Stimulated activated CD4-positive, alpha-beta T cell treated with anti-CD3 and anti-CD28 coated beads, Interleukin-2, amount 100 ng/mL, for 4 hours (primary cell): ENCODE measurements around the gene PLEKHF1.
"Not testable (repeated sequence)": the region's sequence is repeated elsewhere in the genome, so short reads cannot be mapped to it uniquely, and the experiment has no call there.

ENCODE experiments used
- DNase-seq: peaks from one replicate; pipeline ENCODE4 v3.0.0-alpha.2; 2020; ENCODE audit warnings: low read depth

The PLEKHF1 gene

GRCh38 chr19:29702161-29702962, 37.1 kb downstream of the PLEKHF1 start:
- DNase-seq: no peak

- no peak for DNase-seq
These were observed 37.7 kb downstream of the PLEKHF1 start for GRCh38 chr19:29702963-29703320.

DNA sequence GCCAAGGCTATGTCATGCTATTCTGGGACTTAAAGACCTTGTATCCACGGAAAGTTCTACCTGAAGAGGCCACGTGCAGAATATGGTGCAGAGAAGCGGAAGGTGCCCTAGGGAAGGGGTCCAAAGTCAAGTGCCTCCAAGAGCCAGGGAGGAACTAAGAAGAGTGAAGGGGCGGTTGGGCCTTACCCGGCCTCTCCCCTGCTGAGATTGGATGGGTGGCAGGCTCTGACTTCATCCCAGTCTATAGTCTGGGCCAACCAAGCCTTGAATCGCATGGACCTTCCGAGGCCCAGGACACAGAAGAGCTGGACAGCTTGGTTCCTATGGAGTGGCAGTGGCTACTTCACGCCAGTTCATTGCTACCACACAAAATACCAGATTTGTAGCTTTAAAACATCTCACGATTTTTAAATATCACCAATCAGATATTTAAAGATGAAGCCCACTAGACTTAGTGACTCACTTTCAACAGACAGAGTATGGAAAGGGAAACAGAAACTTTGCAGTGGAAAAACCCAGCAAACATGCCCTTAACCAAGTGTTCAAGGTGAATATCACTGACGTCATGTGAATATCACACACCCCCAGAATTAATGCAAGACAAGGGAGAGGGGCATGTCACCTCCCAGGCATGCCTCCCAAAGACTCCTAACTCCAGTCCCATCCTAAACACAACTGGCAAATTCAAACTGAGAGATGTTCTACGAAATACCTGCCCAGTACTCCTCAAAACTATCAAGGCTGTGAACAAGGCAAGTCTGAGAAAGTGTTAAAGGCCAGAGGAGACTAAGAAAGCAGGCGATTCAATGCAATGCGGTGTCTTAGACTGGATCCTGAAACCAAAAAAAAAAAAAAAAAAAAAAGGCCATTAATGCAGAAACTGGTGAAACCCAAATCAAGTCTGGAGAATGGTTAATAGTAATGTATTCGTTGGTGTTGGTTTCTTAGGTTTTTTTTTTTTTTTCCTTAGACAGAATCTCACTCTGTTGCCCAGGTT, 39.6 kb downstream of the PLEKHF1 start:
- peak; percentile 30 for DNase-seq

GRCh38 chr19:29705706-29706105, 40.4 kb downstream of the PLEKHF1 start:
- DNase-seq: no peak

DNA sequence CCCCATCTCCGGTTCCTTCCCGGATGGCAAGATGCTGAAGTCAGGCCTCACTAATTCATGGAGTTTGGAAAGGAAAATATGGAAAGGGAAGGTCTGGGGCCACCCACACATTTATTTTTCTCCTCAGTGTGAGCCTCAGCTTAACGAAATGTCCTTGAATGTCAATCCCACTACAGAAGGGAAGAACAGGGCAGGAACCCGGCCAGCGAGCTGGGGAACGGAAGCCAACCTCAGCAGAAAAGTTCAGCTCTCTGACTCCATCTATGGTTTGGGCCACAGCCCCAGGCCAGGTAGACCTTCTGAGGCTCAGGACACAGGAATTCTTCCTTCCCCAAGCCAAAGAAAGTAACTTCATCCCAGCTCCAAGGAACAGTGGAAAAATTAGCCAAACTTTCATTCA, 41.4 kb downstream of the PLEKHF1 start:
- DNase-seq: no peak

DNA sequence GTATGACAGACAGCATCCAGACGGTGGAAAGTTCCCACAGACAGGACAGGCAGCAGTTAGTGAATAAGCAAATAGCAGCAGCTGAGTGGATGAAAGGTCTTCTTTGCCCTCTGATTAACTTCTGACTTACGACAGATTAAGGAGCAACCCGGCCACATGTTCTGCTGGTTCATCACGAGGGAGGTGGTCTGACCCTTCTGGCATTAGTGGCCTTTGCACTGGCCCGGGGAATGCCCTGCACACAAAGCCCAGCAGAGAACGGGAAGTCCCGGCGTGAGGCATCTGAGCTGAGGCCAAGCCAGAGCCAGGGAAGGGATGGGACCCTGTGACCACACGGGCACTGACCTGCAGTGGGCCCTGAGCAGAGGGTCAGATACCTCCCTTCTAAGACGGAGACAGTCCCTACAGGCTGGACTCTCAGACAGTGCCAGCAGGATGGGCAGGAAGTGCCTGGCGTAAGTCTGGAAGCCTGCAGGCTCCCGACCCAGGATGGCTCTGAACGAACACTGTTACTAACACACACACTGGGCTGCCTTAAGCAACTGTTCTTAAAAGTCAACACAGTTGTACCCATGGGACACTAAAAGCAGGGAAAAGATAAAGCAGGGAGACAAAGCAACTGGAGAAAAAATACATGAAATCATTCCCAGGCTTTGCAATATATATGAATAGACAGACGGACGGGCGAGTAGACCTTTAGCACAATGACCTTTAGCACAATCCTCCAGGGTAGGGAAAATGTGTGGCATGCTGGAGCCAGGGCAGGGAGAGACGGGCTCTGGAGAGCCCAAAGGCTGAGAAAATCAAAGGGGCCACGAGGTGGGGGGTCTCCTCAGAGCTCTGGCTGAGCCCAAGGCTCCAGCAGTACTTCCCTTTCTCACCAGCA, 43.5 kb downstream of the PLEKHF1 start:
- DNase-seq: no peak

DNA sequence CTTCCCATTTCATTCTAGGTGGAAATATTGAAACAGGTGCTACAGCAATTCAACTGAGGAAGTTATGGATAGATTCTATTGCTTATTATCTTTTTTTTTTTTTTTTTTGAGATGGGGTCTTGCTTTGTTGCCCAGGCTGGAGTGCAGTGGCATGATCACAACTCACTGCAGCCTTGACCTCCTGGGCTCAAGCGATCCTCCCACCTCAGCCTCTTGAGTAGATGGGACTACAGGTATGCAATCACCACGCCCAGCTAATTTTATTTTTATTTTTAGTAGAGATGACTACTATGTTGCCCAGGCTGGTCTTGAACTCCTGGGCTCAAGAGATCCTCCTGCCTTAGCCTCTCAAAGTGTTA, 44.2 kb downstream of the PLEKHF1 start:
- not testable (repeated sequence) for DNase-seq

GRCh38 chr19:29711584-29712132, 46.4 kb downstream of the PLEKHF1 start:
- no peak for DNase-seq

- no peak for DNase-seq
These were observed 47.7 kb downstream of the PLEKHF1 start for GRCh38 chr19:29712744-29713516.

DNA sequence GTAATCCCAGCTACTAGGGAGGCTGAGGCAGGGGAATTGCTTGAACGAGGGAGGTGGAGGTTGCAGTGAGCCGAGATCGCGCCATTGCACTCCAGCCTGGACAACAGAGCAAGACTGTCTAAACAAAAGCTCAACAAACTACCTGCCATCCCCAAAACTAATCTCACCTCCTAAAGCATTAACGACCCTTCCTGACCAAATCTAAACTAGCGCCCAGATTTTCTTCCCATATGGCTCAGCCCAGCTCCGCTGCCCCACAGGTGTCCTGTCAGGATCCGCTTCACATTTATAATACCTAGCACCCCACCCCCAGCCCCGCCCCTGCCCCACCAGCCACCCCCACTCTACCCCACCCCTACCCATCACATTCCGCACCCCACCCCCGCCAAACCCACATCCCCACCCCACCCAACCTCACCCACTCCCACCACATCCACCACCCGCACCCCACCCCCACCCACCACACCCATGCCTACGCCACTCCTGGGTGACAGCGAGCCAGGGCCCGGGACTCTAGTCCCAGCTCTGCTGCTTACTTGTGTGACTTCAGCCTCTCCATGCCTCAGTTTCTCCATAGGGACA, 49.2 kb downstream of the PLEKHF1 start:
- DNase-seq: peak; percentile 47

GRCh38 chr19:29714953-29715700, 49.9 kb downstream of the PLEKHF1 start, which contains the start of gene C19orf12:
C19orf12 (minus strand) TSS chr19:29715261; CDS start chr19:29708413, 6,848 bp downstream.
- peak; percentile 38 for DNase-seq

DNA sequence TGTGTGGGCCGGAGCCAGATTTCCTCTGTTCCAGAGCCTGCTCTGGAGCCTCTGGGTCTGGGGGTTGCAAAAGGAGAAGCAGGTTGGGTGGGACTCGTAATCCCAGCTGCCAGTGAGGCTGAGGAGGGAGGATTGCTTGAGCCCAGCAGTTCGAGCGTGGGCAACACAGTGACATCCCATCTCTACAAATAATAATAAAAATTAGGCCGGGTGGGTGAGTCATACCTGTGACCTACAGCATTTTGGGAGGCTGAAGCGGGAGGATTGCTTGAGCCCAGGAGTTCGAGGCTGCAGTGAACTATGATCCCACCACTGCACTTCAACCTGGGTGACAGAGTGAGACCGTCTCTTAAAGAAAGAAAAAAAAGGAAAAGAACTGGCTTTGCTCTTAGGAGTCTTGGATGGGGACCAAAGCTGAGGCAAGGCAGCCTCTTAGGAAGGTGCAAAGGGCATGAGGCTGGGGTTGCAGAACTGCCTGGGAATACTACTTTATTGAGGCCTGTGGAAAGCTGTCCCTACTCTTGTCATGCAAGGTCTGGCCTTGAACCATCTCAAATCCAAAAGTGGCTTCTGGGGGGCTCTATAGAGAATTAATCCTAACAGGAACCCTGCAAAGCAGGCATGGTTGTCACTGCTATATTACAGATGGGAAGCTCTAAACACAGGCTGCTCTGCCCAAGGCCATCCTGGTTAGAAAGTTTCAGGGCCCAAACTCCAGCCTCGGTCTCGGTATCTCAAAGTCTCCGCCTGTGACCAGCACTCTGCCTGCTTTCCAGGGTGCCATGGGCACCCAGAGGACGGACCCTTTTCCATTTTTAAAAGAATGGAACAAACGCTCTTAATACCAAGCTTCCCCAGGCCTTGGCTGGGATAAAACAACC, 50.7 kb downstream of the PLEKHF1 start:
- DNase-seq: no peak

DNA sequence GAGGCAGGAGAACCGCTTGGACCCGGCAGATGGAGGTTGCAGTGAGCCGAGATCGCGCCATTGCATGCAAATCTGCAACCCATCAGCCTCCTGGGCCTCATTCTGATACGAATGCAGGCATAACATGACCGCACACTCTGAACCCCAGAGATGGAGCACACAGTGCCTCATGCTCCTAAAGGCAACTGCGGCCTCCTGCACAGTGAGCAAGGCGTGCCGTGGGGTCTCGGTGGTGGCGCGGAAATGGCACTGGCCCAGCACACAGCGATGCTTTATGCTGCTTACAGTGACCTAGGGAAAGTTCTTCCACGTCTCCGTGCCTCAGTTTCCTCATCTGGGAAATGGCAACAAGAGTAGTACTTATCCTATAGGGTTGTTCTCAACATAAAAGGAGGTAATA, 51.8 kb downstream of the PLEKHF1 start:
- no peak for DNase-seq

- no peak for DNase-seq
These were observed 58.9 kb downstream of the PLEKHF1 start for GRCh38 chr19:29724102-29724641.

GRCh38 chr19:29724746-29725145, 59.5 kb downstream of the PLEKHF1 start:
- DNase-seq: no peak
